Nephron (organoid): ENCODE results near the gene PPOX.

Source experiments
- H3K27ac Mint-ChIP-seq, 3 experiments: 2 replicates each; pipeline ENCODE4 v1.8.0; 2020; ENCODE audit warnings: mixed read lengths in 3 of 3, mild to moderate bottlenecking in 2 of 3, moderate library complexity in 1 of 3
- H3K27me3 Mint-ChIP-seq: 2 replicates; pipeline ENCODE4 v1.8.0; 2021; ENCODE audit warnings: low read depth, mild to moderate bottlenecking, moderate library complexity, mixed read lengths
- H3K36me3 Mint-ChIP-seq: 2 replicates; pipeline ENCODE4 v1.8.0; 2020; ENCODE audit warnings: low read depth, mixed read lengths
- H3K4me1 Mint-ChIP-seq: 2 replicates; pipeline ENCODE4 v1.8.0; 2020; ENCODE audit warnings: mixed read lengths
- H3K4me3 Mint-ChIP-seq, 3 experiments: 2 replicates each; pipeline ENCODE4 v1.8.0; 2020; ENCODE audit warnings: mild to moderate bottlenecking in 3 of 3, mixed read lengths in 3 of 3, moderate library complexity in 2 of 3
- H3K9me3 Mint-ChIP-seq: 2 replicates; pipeline ENCODE4 v1.8.0; 2020; ENCODE audit warnings: mixed read lengths
- CTCF ChIP-seq, 3 experiments: fragments of 200-600 bp; sonication (generic); IDR thresholded peaks; one replicate each; pipeline ENCODE4 v1.5.0; 2021; ENCODE audit warnings: antibody characterized with exemption in 3 of 3; ENCODE audit not compliant: unreplicated experiment in 3 of 3

Gene PPOX

DNA sequence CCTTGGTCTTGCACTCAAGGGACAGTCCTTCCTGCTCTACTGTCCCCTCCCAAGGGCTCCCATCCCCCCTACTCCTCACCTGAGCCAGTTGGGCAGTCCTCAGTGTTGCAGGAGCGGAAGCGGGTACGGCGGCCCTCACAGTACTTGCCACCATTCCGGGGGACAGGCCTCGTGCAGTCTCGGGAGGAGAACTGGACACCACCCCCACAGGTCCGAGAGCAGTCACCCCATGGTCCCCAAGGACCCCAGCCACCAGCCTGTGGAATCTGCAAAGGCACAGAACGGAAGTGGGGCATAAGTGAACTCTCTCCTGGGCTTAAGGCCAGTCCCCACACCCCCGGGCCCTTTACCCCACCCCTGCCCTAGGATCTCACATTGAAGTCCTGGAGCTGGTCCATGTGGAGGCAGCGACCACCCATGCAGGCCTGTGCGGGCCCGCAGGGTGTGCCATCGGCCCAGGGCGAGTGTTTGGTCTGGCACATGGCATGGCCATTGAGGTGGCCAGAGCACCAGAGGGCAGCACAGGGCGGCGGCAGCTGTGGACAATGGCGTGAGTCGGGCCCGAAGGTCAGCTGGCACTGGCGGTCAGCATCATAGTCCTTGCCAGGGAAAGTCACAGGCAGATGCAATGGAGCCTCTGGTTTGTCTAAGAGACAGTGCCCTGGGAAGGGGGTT, 27.5 kb downstream of the PPOX start:
- no peak overlapping the region for H3K27ac Mint-ChIP-seq
- no peak for TF ChIP-seq CTCF (IDR thresholded peaks at IDR 0.05; ENCODE audit: unreplicated experiment in 3 of 3)
- no peaks in the 10 kb centered on the region for H3K27me3 Mint-ChIP-seq
- no peaks in the 10 kb centered on the region for H3K9me3 Mint-ChIP-seq
- H3K36me3 Mint-ChIP-seq = peaks cover 3% of the 10 kb centered on the region
- no peak overlapping the region for H3K4me3 Mint-ChIP-seq
- H3K4me1 Mint-ChIP-seq = peaks cover 27% of the 10 kb centered on the region

- Mint-ChIP-seq H3K4me1 (peaks cover 42% of the 10 kb centered on the region), H3K27me3 (no peaks in the 10 kb centered on the region), H3K4me3 (peak overlapping the region in 1 of 3 experiments; percentile 47), H3K27ac (peak overlapping the region; percentile 22 to 53 (median 53)), H3K9me3 (no peaks in the 10 kb centered on the region), H3K36me3 (peaks cover 3% of the 10 kb centered on the region)
- no peak for TF ChIP-seq CTCF (IDR thresholded peaks at IDR 0.05; ENCODE audit: unreplicated experiment in 3 of 3)
Measured at GRCh38 chr1:161195171-161195570, 28.9 kb downstream of the PPOX start.

GRCh38 chr1:161196111-161196510, 29.9 kb downstream of the PPOX start:
- Mint-ChIP-seq H3K4me3 (peak overlapping the region in 2 of 3 experiments; percentile 31 to 46), H3K4me1 (peaks cover 51% of the 10 kb centered on the region), H3K36me3 (peaks cover 3% of the 10 kb centered on the region), H3K27me3 (no peaks in the 10 kb centered on the region), H3K27ac (peak overlapping the region; percentile 92 to 99 (median 96)), H3K9me3 (no peaks in the 10 kb centered on the region)
- TF ChIP-seq CTCF (IDR thresholded peaks at IDR 0.05; ENCODE audit: unreplicated experiment in 3 of 3) = no peak

GRCh38 chr1:161196521-161197451, 30.6 kb downstream of the PPOX start:
- peaks cover 58% of the 10 kb centered on the region for H3K4me1 Mint-ChIP-seq
- H3K27me3 Mint-ChIP-seq = no peaks in the 10 kb centered on the region
- peak overlapping the region; percentile 92 to 99 (median 96) for H3K27ac Mint-ChIP-seq
- H3K9me3 Mint-ChIP-seq = no peaks in the 10 kb centered on the region
- TF ChIP-seq CTCF (IDR thresholded peaks at IDR 0.05; ENCODE audit: unreplicated experiment in 3 of 3) = no peak
- peak overlapping the region; percentile 81 to 91 (median 88) for H3K4me3 Mint-ChIP-seq
- peaks cover 3% of the 10 kb centered on the region for H3K36me3 Mint-ChIP-seq

GRCh38 chr1:161197560-161198193, 31.5 kb downstream of the PPOX start:
- peak overlapping the region; percentile 81 to 91 (median 88) for H3K4me3 Mint-ChIP-seq
- peak overlapping the region; percentile 92 to 99 (median 96) for H3K27ac Mint-ChIP-seq
- peaks cover 60% of the 10 kb centered on the region for H3K4me1 Mint-ChIP-seq
- peaks cover under 1% of the 10 kb centered on the region for H3K36me3 Mint-ChIP-seq
- H3K9me3 Mint-ChIP-seq = no peaks in the 10 kb centered on the region
- H3K27me3 Mint-ChIP-seq = no peaks in the 10 kb centered on the region
- no peak for TF ChIP-seq CTCF (IDR thresholded peaks at IDR 0.05; ENCODE audit: unreplicated experiment in 3 of 3)
